ENCODE data around the gene FLRT3. TPM values are rescaled to one million over a fixed set of nuclear protein-coding genes. Genes with fewer than 3 reads are reported as not detected.

FLRT3 gene
- total and polyA plus RNA-seq, 2 experiments from 2014 or later, result 98.6 to 141 TPM

DNA sequence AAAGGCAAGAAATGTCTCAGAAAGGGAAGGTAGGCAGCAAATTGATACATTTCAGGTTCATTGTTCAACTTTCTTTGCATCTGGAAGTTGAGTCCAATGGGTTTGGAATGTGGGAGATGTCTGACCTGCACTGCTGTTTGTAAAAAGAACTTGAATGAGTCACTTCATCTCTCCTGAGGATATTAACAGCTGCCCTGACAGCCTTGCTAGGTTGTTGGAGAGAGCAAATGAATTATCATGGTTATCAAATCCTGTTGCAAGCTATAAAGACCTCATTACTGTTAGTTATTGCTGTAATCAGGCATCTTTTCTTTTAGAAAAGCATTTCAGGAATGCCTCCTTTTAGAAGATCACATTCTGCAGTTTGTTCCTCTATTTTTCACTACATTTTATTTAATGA, 23.0 kb upstream of the FLRT3 start:
- no peak for TF ChIP-seq EZH2phosphoT487 (IDR thresholded peaks at IDR 0.05; ENCODE audit: low read depth, severe bottlenecking, unreplicated experiment)
- no peak for TF ChIP-seq EZH2 (IDR thresholded peaks at IDR 0.05; ENCODE audit: borderline replicate concordance)
- TF ChIP-seq, protein P1, sequence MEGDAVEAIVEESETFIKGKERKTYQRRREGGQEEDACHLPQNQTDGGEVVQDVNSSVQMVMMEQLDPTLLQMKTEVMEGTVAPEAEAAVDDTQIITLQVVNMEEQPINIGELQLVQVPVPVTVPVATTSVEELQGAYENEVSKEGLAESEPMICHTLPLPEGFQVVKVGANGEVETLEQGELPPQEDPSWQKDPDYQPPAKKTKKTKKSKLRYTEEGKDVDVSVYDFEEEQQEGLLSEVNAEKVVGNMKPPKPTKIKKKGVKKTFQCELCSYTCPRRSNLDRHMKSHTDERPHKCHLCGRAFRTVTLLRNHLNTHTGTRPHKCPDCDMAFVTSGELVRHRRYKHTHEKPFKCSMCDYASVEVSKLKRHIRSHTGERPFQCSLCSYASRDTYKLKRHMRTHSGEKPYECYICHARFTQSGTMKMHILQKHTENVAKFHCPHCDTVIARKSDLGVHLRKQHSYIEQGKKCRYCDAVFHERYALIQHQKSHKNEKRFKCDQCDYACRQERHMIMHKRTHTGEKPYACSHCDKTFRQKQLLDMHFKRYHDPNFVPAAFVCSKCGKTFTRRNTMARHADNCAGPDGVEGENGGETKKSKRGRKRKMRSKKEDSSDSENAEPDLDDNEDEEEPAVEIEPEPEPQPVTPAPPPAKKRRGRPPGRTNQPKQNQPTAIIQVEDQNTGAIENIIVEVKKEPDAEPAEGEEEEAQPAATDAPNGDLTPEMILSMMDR (IDR thresholded peaks at IDR 0.05; ENCODE audit: poor library complexity), result no peak
- Histone ChIP-seq H3K4me2 (no peak overlapping the region), H3K27ac (no peak overlapping the region), H3K9me3 (ENCODE audit: low read depth) (no peaks in the 10 kb centered on the region), H2AFZ (no peak overlapping the region), H3K9me2 (replicated peaks; ENCODE audit: insufficient read depth) (no peaks in the 10 kb centered on the region), H3K36me3 (replicated peaks; ENCODE audit: insufficient read depth, low read depth) (no peaks in the 10 kb centered on the region), H3K4me3 (no peak overlapping the region), H3K4me1 (ENCODE audit: insufficient read depth) (no peaks in the 10 kb centered on the region), H3K27me3 (no peaks in the 10 kb centered on the region), H4K20me1 (ENCODE audit: insufficient read depth, poor library complexity, severe bottlenecking) (no peaks in the 10 kb centered on the region), H3K79me2 (no peaks in the 10 kb centered on the region)
- DNase-seq (ENCODE audit: low spot score), result peak; percentile 12

DNA sequence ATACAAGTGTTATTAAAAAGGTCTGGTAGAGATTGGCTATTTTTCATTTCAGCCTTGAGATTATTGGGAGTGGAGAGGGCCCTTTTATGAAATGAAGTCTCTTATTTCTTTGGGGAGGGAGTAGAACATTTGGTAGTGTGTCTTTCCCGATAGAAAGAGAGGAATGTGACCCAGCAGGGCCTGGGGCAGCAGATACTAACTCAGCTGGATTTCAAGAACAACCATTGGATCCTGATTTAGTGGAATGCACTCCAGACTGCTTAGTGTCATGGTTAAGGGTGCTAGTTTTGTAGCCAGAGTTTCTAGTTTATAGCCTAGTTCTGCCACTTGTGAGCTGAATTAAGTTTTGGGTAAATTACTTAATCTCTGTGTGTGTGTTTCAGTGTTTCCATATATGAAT, 18.4 kb upstream of the FLRT3 start:
- no peaks in the 10 kb centered on the region for H3K36me3 ChIP-seq (replicated peaks; ENCODE audit: insufficient read depth, low read depth)
- H3K27ac ChIP-seq, result no peak overlapping the region
- 22% methylated on average over 1 of the region's 1 CpG for WGBS (ENCODE audit: low lambda C conversion rate, missing lambda C conversion rate)
- H3K9me2 ChIP-seq (replicated peaks; ENCODE audit: insufficient read depth), result no peaks in the 10 kb centered on the region
- H3K4me1 ChIP-seq (ENCODE audit: insufficient read depth), result no peaks in the 10 kb centered on the region
- TF ChIP-seq, protein P1 (IDR thresholded peaks at IDR 0.05; ENCODE audit: poor library complexity), result no peak
- no peak for TF ChIP-seq EZH2phosphoT487 (IDR thresholded peaks at IDR 0.05; ENCODE audit: low read depth, severe bottlenecking, unreplicated experiment)
- no peak for TF ChIP-seq EZH2 (IDR thresholded peaks at IDR 0.05; ENCODE audit: borderline replicate concordance)
- H3K79me2 ChIP-seq, result no peaks in the 10 kb centered on the region
- H4K20me1 ChIP-seq (ENCODE audit: insufficient read depth, poor library complexity, severe bottlenecking), result no peaks in the 10 kb centered on the region
- no peaks in the 10 kb centered on the region for H3K27me3 ChIP-seq
- H3K4me3 ChIP-seq, result no peak overlapping the region
- no peak overlapping the region for H3K4me2 ChIP-seq
- no peak for DNase-seq (ENCODE audit: low spot score)
- no peaks in the 10 kb centered on the region for H3K9me3 ChIP-seq (ENCODE audit: low read depth)
- no peak overlapping the region for H2AFZ ChIP-seq

DNA sequence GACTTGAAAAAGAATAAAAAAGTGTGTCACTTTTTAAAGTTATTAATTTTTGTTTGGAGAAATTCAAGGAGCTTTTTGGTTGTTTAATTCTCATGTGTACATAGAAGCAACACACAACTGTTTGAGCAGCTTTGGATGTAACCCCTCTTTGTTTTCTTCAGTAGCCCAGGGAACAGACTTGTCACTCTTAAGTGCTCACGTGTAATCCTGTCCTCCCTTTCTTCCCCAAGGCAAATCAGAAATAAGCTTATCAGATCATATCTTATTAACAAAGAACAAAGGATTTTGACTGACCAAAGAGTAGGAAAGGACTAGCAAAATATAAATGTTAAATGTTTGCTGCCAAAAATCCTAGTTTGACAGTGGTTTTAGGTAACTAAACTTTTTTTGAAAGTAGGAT, 7.3 kb upstream of the FLRT3 start:
- Histone ChIP-seq H3K9me2 (replicated peaks; ENCODE audit: insufficient read depth) (no peaks in the 10 kb centered on the region), H3K4me2 (no peak overlapping the region), H2AFZ (no peak overlapping the region), H3K27me3 (no peaks in the 10 kb centered on the region), H3K4me3 (no peak overlapping the region), H3K9me3 (ENCODE audit: low read depth) (no peaks in the 10 kb centered on the region), H4K20me1 (ENCODE audit: insufficient read depth, poor library complexity, severe bottlenecking) (no peaks in the 10 kb centered on the region), H3K27ac (peak overlapping the region; percentile 2), H3K36me3 (replicated peaks; ENCODE audit: insufficient read depth, low read depth) (no peaks in the 10 kb centered on the region), H3K79me2 (no peaks in the 10 kb centered on the region), H3K4me1 (ENCODE audit: insufficient read depth) (peaks cover 11% of the 10 kb centered on the region)
- DNase-seq (ENCODE audit: low spot score), result no peak
- 41% methylated on average over 1 of the region's 1 CpG for WGBS (ENCODE audit: low lambda C conversion rate, missing lambda C conversion rate)
- TF ChIP-seq EZH2 (IDR thresholded peaks at IDR 0.05; ENCODE audit: borderline replicate concordance), result no peak
- TF ChIP-seq, protein P1 (IDR thresholded peaks at IDR 0.05; ENCODE audit: poor library complexity), result no peak
- no peak for TF ChIP-seq EZH2phosphoT487 (IDR thresholded peaks at IDR 0.05; ENCODE audit: low read depth, severe bottlenecking, unreplicated experiment)
